Retinal pigment epithelial cell (primary cell): ENCODE measurements around the gene RNF4.
"Not testable (repeated sequence)": the region's sequence is repeated elsewhere in the genome, so short reads cannot be mapped to it uniquely, and the experiment has no call there.

ENCODE experiments used
- DNase-seq: peaks from one replicate; pipeline ENCODE4 v3.0.0-alpha.2; 2010; ENCODE audit warnings: low read depth
- H3K4me3 ChIP-seq: 2 replicates; pipeline ENCODE4 v1.5.1; 2011; ENCODE audit warnings: mild to moderate bottlenecking, low read length, control low read depth, moderate library complexity
- TF ChIP-seq, protein P1 (sequence below): conservative IDR thresholded peaks from 2 replicates; pipeline ENCODE4 v1.5.1; 2011; ENCODE audit warnings: low read depth, low read length, control low read depth, inconsistent platforms

Gene RNF4

DNA sequence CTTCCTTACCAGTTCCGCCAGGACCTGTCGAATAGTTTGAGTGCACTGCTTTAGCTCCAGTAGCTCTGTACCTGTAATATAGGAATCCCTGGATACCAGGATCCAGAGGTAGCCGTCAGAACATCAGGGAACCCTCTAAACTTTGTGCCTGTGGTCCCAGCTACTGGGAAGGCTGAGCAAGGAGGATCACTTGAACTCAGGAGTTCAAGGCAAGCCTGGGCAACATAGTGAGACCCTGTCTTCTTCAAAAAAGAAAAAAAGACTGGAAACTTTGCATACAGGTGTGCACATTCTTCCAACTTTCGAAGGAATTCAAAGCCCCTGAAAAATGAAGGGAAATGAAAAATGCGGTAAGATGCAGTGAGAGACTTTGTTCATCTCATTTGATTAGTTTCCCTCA lies 34.9 kb downstream of the RNF4 start:
- no peak overlapping the region for H3K4me3 ChIP-seq
- DNase-seq, result no peak
- TF ChIP-seq, protein P1, sequence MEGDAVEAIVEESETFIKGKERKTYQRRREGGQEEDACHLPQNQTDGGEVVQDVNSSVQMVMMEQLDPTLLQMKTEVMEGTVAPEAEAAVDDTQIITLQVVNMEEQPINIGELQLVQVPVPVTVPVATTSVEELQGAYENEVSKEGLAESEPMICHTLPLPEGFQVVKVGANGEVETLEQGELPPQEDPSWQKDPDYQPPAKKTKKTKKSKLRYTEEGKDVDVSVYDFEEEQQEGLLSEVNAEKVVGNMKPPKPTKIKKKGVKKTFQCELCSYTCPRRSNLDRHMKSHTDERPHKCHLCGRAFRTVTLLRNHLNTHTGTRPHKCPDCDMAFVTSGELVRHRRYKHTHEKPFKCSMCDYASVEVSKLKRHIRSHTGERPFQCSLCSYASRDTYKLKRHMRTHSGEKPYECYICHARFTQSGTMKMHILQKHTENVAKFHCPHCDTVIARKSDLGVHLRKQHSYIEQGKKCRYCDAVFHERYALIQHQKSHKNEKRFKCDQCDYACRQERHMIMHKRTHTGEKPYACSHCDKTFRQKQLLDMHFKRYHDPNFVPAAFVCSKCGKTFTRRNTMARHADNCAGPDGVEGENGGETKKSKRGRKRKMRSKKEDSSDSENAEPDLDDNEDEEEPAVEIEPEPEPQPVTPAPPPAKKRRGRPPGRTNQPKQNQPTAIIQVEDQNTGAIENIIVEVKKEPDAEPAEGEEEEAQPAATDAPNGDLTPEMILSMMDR, result no peak

DNA sequence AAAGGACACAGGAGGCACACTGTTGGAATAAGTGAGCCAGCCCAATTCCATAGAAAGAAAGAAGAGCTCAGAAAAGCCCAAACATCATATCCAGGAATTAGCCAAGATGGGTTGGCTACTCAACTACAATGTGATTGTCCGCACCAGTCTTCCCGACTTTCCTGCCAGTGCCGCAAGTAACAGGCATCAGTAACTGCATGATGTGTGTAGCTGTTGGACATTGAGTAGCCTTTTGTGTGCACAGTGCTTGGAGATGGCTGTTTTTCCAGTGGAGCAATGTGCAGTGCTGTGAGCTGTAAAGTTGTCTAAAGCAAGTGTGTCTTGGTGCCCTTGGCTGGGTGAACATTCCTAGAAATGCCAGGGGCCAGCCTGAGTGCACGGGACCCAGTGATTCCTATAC lies 38.4 kb downstream of the RNF4 start:
- no peak for DNase-seq
- H3K4me3 ChIP-seq, result no peak overlapping the region
- TF ChIP-seq, protein P1, result no peak

DNA sequence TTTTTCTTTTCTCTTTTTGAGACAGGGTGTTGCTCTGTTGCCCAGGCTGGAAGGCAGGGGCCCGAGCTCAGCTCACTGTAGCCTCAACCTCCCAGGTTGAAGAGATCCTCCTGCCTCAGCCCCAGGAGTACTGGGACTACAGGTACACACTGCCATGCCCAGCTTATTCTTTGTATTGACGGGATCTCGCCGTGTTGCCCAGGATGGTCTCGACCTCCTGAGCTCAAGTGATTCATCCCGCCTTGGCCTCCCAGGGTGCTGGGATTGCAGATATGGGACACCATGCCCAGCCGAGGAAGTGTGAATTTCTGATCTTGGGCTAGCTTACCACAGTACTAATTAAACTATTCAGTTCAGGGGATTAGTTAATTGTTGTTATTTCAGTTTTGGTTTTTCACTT lies 38.9 kb downstream of the RNF4 start:
- DNase-seq, result no peak
- TF ChIP-seq, protein P1, result no peak
- H3K4me3 ChIP-seq, result no peak overlapping the region

DNA sequence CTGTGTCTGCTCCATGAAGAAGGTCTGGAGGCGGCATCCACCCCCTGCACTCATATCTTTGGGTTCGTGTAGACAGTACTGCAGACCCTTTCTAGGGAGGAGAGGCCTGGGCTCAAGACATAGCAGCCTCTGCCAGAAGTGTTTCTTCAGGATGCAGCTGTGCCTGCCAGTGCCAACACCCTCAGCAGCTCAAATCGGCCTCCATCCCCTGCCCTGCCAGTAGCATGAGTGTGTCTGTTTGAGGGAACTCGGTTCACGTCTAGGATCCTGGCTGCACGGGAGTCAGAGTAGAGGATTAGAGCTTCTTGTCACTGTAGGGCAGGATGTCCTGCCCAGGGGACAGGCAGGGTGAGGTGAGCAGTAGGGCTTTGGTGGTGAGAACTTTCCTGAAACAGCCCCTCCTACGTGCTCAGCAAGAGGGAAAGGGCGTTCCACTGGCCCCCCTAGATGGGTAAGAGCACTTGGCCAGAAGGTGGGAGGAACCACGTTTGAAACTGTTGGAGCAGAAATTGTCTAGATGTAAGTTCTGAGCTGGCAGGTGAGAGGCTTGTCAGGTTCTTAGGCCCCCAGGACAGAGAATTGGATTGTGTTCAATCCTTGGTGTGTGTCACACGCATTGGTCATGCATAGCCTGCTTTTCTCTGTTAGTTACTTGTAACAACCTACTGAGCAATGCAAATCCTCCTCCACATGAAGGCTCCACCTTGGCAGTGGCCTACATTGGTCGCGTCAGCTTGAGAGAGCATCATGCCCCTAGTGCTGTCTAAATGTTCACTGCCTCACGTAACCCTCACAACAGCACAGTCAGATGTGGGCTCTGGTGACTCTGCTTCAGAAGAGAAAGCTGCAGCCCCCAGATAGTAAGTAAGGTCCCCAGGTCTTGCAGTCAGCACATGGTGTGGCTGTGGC lies 41.7 kb downstream of the RNF4 start:
- TF ChIP-seq, protein P1, result no peak
- DNase-seq, result no peak
- no peak overlapping the region for H3K4me3 ChIP-seq

DNA sequence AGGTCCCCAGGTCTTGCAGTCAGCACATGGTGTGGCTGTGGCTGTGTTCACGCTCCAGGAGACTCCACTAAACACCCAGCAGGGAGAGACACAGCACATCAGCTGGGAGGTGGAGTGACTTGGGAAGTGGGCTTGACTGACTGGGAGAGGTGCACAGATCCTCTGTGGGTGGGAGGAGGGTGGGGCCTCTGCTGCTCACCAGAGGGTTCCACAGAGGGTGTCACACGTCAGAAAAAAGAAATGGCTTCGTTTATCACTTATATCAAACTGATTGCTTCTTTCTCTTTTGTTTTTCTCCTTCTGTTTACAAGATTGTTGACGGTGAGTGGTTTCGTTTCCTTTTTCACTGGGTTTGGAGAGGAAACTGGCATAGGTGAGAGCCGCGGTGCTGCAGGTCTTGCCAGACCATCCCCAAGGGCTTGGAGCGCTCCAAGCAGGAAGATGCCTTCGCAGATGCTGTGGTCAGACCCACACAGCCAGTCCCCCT lies 42.8 kb downstream of the RNF4 start:
- H3K4me3 ChIP-seq, result no peak overlapping the region
- no peak for DNase-seq
- TF ChIP-seq, protein P1, result no peak

DNA sequence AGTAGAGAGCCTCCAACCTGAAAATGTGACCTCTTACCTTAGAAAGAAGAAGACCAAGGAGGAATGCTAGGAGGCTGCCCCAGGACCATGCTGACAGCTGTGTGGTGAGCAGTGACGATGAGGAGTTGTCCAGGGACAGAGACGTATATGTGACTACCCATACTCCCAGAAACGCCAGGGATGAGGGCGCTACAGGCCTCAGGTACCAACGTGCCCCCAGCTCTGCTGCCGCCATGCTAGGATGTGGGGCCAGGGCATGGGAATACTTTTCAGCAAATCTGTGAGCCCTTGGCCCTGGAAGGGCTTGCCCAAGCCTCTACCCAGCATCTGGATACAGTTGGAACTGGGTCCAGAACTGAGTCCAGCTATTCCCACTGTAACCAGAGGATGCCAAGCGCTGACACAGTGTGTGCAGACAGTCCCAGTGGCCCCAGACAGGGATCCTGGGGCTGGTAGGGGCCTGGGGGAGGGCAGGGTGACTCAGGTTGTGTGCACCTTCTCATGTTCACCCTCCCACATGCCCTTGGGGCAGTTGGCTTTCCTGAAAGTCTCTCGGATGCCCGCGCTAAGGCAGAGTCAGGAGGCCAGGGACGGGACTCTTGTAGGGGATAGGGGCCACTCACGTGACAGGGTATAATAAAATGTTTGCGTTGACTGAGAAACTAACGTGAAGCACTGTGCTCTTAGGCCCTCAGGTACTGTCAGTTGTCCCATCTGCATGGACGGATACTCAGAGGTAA lies 43.7 kb downstream of the RNF4 start:
- no peak overlapping the region for H3K4me3 ChIP-seq
- no peak for DNase-seq
- TF ChIP-seq, protein P1, result no peak

DNA sequence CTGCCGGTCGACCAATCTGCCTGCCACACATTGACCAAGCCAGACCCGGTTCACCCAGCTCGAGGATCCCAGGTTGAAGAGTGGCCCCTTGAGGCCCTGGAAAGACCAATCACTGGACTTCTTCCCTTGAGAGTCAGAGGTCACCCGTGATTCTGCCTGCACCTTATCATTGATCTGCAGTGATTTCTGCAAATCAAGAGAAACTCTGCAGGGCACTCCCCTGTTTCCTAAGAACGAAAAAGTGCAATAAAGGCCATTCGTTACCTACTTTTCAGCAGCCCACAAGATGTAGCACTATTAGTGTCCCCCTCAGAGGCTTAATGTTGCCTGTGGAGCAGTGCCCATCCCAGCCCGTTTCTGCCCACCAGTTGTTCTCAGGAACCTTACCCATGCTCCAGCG lies 45.3 kb downstream of the RNF4 start:
- H3K4me3 ChIP-seq, DNase-seq: not testable (repeated sequence)

DNA sequence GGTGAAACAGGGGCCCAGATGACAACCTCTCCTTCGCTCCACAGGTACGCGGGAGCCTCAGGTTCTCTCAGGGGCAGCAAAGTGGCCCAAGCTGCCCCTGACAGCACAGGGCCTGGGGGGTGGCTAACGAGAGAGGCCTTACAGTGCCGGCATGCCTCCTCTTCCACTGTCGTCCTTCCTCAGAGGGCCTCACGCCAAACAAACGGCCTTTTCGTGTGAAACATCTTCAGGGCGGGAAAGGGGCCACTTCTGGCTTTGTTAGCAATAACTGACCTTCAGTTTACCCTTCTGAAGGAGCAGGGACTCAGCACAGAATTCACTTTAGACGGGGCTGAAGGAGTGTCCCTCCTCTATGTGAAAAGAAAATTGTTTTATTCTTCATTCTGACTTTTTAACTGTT lies 46.0 kb downstream of the RNF4 start:
- H3K4me3 ChIP-seq, DNase-seq: not testable (repeated sequence)
